Stimulated activated CD4-positive, alpha-beta T cell treated with anti-CD3 and anti-CD28 coated beads, Interleukin-2, amount 100 ng/mL, for 48 hours (primary cell): ENCODE measurements around the gene MSL1.
A peak's percentile ranks its signal among the peaks of the same experiment; 100 is the strongest.

Experiments
- DNase-seq, 2 donors: peaks; one replicate each; pipeline ENCODE4 v3.0.0-alpha.2; 2020

The MSL1 gene

DNA sequence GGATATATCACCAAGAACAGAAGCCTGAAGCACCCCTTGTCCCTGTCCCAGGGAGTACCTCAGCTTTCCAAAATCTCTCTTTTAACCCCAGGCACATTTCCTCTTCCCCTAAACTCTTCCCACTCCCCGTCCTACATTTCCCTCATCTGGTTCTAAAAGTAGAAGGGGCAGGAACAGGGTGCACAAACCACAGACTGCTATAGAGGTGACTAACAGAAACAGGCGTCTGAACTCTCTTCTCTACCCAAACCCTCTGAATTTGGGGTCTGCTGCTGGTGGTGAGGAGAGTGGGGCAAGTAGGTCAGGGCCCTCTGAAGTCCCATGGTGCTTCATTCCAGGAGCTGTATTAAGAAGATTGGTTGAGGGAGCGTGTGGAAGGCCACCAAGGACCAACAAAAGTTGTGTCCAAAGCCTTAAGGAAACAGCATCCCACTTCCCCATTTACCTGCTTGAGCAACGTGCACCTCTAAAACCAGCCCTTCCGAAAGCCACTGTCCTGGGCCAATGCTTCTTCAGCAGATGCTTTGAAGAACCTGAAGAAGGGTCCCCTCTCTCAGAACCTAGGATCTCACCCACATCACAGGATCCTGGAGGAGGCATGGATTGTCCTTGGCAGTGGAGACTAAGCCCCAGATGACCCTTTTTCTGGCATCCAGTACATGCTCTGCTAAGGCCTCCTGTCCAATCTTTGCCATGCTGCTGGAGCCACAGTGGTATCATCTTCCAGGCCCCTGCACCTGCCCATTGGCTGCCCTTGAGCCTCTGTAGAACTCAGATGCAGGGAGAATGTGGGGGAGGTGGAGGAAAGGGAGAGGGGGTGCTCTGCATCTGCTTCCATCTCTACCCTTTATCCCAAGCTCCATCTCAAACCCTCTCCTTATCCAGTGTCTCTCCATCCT, 15.7 kb upstream of the MSL1 start:
- no peak for DNase-seq

DNA sequence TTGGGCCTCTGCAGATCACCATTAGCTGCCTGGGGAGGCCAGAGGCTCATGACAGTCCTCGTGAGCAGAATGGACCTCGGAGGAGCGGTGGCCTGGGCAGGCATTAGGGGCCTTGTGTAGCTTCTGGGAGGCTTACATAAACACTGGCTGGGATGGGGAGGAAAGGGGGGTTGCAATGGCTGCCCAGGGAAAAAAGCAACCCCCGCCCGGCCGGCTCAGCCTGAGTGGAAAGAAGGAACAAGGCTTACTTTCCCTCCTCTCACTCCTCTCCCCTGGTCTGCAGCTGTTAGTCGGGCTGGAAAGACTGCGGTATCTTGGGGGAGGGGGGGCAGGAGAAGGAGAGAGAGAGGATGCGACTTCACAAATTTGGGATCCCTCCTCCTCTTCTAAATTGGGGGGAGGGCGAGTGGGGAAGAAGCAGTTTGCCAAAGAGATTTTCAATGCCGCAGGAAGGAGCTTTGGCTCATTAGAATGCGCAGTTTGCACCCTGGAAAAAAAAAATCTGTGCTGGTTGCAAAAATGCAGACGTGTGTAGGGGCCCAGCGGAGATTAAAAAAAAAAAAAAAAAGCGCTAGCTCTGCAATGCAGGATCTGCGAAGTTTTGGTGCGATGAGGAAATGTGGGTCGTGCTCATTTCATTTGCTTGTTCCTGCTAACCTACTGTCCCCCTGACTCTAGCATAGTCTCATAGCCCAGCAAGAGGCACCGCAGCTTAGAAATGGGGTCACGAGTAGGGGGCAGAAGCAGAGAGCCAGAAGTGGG, 14.8 kb upstream of the MSL1 start:
- DNase-seq, result no peak

DNA sequence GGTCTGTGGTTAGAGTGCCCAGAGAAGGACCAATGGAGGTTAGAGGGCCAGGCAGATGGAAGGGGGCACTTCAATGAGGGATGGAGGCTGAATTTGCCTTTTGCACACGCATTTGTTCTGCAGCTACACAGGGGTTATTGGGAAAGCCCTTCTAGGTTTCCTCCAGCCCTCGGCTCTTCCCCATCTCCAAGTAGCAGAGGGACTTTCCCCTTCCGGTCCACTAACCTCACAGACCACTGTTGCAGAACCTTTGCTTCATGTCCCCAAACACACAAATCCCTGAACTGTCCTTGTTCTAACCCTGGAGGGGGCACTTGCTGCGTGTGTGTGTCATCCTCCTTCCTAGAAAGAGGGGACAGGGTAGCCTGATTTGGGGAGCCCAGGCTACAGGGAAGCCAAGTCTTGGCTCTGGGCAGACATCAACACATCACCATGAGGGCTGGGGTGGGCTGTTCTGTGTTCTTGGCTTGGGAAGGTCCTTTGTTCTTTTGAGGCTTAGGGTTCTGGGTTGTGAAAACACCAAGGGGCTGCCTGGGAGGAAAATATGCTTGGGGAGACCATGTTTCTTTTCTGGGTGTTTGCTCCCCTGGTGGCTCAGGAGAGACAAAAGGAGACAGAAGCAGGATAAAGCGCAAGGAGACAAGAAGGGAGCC, 14.1 kb upstream of the MSL1 start:
- no peak for DNase-seq

DNA sequence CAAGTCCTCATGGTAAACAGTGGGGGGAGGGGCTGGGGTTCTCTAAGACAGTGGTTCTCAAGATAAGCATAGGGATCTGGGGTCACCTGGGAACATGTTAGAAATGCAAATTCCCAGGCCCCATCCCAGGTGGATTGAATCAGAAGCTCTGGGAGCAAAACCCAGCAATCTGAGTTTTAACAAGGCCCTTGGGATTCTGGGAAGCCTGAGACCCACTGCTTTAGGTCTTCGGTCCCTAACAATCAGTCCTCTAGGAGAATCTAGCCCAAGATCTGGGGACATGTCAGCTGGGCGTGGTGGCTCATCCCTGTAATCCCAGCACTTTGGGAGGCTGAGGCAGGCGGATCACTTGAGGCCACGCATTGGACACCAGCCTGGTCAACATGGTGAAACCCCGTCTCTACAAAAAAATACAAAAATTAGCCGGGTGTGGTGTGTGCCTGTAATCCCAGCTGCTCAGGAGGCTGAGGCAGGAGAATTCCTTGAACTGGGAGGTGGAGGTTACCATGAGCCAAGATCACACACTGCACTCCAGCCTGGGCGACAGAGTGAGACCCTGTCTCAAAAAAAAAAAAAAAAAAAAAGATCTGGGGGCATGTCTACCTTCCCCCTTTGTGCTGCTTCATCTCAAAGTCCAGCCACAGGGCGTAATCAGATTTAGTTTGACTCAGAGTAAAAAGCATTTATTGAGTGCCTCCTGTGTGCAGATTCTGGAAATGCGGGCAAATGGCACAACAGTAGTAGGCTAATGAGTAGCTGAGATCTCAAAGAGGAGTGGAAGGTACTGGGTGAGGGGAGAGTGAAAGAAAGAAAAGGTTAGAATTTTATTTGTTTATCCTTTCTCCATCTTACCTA, 12.6 kb upstream of the MSL1 start:
- no peak for DNase-seq

DNA sequence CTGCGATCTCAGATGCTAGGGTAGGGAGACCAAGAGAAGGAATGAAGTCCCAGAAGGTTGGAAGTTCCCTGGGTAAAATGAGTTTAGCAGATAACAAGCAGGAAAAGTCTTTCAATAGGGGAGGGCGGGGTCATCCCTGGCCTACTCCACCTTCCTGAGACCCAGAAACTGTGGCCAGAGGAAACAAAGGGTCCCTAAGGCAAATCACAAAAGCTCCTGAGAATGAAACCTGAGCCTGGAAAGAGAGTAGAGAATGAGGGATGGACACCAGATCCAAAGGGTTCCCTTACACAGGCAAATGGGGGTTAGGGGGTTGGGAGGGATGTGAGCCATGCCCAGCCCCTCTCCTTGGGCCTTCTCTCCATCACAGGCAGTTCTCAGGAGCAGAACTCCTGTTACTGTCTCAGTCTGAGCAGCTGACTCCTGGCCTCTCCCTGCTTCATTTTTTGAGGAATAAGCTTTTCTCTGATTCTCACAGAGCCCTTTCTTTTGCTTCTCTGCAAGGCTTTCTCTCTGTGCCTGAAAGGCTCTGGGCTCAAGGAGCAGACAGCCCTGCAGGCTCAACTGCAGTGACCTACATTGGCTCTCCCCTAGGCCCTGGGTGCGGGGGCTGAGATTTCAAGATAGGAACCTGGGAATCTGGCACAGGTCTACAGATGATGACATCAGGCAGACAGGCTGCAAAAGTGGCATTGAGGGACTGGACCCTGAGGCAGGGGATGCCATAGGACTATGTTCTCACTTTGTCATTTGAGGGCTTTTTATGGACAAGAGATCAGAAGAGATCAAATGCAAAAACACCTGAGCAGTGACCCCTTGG, 11.5 kb upstream of the MSL1 start:
- no peak for DNase-seq

DNA sequence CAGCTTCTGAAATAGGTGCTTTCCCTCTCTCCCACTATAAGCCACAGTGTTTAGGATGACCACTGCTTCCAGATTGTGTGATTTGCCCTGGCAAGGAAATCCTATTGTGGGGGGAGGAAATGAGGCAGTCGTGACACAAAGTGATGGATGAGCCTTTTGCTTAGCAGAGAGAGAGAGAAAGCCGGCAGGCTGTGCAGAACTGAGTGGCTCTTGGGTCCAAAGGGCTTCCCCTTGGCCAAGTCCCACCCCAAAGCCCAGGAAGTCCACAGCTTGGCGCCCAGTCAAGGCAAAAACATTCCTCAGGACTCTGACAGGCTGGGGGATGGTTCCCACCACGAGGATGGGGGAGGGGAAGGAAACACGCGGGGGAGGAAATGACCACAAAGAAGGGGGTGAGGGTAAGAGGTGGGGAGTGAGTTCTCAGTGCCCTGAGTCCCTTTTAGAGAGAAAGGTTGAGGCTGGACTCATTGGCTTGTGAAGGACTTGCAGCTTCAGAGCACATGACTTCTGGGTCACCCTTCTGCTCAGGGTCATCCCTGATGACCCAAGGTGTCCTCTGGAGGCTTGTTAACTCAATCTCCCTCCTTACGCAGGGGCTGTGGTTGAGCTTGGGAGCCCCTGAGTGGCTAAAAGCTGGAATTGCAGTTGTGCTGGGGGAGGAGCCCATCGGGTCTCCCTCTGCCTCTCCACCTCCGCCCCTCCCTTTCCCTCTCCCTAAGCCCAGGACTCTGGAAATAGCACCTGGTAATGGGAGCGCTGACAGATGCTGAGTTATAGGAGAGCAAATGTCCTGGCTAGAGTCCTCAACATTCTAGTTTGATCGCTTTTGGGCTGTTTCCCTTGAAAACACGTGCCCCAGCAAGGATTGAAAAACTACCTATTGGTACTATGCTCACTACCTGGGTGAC, 10.3 kb upstream of the MSL1 start:
- peak in 1 of 2 donors; percentile 62 for DNase-seq

DNA sequence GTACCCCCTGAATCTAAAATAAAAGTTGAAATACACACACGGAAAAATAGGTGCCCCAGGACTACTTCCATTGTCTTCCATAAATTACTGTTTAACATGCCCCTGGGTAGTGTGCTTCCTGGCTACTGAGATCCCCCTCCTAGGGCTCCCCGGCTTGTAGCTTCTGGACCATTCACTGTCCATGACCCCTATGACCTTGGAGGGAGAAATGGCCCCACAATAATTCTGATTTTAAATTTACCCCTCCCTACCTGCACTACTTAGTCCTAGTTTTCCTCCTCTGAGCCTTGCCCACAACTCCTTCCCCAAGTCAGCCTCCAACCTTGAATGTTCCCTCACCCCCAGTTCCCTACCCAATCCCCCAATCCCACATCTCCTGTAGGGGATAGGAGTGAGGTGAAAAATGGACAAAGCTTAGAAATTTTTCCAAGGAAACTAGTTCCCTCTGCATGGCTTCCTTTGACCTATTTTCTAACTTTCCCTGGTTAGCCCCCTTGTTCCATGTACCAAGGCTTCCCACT, 9.5 kb upstream of the MSL1 start:
- DNase-seq, result no peak

DNA sequence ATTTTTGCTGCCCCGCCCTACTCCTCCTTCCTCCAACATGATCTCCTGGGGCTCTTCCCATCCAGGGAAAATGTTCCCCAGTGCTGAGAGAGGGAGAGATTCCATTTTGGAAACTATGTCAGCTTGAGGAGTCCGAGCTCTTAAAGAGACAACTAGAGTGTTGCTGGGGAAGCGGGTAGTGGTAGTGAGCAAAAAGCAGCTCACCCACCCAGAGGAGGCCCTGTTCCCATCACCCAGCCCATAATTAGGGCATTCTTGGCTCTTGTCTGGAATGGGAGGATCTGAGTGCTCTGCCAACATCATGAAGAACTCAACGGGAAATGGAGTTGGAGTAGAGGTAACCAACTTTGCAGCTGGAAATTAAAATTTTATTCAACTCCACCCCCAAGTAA, 9.1 kb upstream of the MSL1 start:
- DNase-seq, result no peak

DNA sequence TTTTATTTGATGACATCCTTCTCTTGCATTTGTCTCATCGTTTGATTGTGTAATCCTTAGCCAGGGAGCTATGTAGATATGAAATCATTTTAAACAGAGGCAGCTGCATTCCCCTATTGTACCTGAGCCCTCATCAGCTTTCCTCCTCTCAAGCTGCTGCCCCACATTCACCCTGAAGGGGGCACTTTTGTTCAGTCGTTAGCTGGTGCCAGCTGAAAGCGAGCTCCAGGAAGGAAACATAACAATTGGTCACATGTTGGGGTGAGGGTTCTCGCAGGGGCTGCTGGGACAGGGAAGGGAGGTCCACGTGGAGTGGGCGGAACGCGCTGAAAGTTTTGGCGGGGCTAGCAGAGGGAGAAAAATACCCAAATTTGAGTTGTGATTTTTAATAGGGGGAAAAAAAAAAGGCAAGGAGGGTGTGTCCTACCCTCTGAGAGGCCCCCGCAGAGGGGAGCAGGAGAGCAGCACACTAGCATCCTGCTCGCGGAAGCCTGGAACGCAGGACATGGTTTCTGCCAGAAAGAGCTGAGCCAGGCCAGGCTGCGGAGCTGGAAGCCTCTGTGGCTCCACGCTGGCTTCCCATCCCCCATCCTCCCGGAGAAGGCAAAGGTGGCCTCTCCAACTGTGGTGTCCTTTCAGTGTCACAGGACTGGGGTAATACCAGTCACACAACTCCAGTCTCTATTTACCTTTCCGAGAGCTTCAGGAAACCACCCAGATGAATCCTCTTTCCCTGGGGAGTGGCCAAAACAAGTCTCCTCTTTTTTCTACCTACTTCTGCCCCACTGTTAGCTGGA, 8.5 kb upstream of the MSL1 start:
- peak; percentile 88 to 90 for DNase-seq

DNA sequence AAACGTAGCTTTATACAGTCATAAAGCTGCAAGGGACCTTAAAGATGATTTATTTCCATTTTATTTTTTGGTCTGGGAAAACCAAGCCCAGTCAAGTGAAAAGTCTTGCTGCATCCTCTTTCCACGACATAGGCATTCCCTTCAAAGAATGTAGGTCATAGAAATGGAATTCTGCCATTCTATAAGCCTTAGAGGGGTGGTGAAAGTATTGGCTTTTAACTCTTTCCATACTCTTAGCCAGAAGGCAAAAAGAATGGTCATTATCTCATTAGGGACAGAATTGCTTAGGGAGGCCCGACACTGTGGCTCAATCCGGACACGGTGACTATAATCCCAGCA, 7.9 kb upstream of the MSL1 start:
- DNase-seq, result no peak

DNA sequence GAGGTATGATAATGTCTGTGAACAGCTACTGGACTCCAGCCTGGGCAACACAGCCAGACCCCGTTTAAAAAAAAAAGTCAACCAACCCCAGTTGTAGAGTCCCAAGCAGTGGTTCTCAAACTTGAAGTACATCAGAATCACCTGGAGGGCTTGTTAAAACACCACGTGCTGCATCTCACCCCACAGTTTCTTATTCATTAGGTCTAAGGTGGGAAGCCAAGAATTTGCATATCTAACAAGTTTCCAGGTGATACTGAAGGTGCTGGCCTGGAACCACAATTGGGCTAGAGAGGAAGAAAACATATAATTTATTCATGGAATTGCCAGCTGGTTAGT, 6.7 kb upstream of the MSL1 start:
- DNase-seq, result no peak

DNA sequence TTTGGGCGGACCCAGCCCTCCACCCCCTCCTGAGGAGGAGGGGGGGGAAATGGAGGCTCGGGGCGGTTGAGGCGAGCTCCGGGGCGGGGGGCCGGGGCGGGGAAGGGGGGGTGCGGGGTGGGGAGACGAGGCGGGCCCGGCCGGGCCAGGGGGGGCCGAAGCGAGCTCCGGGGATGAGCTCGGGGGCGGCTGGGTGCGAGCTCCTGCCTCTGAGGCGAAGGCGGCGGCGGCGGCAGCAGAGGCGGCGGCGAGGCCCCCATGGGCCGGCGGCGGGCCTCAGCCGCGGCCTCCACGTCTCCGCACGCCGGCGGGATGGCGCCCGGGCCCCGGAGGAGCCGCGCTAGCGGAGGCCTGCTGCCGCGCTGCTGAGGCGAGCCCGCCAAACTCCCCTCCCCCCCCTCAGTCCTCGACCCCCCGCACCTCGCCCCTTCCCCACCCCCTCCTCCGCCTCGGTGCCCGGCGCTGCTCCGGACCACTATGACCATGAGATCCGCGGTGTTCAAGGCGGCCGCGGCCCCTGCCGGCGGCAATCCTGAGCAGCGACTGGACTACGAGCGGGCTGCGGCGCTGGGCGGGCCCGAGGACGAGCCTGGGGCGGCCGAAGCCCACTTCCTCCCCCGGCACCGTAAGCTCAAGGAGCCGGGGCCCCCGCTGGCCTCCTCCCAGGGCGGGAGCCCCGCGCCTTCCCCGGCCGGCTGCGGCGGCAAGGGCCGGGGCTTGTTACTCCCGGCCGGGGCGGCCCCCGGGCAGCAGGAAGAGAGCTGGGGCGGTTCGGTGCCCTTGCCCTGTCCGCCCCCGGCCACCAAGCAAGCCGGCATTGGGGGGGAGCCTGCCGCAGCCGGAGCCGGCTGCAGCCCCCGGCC, 596 bp downstream of the MSL1 start:
- DNase-seq, result no peak

DNA sequence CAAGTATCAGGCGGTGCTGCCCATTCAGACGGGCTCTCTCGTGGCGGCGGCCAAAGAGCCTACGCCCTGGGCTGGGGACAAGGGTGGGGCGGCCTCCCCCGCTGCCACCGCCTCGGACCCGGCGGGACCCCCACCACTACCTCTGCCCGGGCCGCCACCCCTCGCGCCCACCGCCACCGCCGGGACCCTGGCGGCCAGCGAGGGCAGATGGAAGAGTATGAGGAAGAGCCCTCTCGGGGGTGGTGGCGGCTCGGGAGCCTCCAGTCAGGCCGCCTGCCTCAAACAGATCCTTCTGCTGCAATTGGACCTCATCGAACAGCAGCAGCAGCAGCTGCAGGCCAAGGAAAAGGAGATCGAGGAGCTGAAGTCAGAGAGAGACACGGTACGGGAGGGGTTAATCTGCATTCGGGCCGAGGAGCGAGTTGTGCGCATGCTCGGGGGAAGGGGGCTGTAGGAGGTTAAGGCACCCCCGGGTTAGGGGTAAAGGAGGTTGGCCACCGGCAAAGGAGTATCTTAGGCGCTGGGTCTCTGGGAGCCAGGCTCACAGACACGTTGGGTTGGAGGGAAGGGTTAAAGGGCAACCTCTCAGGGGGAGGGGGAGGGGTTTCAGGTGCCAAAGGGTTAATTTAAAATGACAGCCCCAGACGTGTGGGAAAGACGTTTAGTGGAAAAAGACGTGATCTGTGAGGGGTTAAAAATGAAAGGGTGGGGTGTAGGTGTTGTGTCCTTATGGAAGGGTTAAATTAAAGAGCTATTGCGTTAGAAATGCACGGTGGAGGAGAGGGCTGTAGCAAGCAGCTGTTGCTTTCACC, 1.4 kb downstream of the MSL1 start:
- peak in 1 of 2 donors; percentile 60 for DNase-seq

DNA sequence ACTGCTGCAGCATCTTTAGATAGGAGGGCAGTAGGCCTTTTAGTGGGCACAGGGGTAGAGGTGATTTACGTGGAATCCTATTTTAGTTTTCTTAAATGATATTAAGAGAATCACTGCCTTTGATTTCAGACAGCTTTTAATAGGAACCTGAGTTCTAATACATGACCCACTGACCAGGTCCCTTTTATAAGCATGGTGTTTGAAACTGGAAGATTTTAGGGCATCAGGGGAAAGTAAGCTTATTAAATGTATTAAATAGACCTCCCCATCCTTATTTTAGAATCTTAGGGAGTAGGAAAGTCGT, 2.0 kb downstream of the MSL1 start:
- DNase-seq, result no peak

DNA sequence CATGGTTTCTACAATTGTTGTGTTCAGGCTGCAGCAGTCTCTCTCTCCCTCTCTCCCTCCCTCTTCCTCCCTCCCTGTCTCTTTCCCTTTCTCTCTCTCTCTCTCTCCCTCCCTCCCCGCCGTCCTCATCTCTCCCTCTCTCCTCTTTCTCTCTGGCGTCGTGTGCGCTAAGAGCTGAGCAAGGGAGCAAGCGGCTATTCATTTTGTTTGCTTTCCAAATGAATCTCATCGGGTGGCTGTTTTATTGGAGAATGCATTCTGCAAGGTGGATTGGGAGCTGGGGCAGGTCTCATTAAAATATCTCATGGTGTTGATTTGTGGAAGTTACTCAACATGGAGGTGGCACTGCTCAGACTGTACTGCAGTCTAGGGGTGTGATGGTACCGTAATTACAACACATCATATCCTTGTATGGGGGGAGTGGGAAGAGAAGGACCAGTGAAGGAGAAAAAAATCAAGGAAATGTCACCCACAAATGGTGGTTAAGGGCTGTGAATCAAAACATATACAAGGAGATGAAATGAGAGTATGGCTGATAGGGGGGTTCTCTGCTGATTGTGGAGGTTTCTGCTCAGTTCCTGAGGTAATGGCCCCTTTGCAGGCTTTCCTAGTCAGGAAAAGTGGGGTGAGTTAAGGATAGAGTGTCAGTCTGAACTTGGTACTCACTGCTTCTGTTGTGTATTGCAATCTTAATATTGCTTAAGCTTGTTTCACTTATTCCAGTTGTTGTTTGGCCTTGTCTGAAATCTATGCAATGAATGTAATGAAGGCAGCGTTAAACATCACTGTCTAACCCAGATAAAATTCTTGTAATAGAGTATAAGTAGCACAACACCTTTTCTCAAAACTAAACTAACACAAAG, 2.7 kb downstream of the MSL1 start:
- DNase-seq, result no peak

DNA sequence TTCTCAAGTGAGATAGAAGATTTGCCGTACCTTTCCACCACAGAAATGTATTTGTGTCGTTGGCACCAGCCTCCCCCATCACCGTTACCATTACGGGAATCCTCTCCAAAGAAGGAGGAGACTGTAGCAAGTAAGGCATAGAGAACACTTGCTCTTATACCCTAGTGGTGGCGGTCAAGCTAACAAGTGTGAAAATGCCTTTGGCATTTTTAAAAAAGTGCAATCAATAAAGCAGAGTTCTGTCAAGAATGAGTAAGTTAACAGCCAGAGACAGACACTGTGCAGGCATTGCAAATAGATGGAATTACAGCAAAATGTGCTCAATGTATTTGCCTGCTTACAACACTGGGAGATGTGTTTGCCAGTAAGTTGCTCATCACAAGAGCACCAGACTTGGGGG, 7.7 kb downstream of the MSL1 start:
- no peak for DNase-seq

DNA sequence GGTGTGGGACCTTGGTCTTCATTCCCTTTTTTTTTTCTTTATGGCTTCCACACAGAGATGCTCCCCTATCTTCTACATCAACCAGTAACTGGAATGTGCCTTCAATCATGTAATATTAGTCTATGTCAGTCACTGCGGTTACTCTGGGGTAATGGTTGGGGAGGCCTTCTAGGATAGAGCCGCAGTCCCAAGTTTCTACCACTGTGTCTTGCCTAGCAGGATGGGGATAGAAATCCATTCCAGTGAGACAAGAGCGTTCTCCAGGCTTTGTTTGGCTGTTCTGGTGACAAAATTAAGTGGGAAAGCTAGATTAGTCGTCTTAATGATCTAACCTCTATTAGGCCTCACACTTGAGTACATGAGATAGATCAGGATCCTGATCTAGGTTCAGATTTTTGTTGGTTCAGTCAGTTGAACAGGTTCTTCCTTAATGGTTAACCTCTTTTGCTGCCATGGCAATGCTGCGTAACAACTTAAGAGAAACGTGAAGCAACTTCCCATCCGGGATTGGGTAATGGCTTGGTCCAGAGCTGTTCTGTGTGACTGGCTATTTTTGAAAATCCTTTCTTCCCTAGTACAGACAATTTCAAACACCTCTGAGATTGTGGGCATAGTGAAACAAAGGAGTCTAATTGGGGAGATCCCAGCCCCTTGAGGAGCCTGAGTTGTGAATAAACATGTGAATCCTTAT, 8.7 kb downstream of the MSL1 start:
- DNase-seq, result no peak
